ENCODE results near the gene CNTFR.

Gene CNTFR

GRCh38 chr9:34558364-34558763, 31.2 kb downstream of the CNTFR start:
- TF ChIP-seq EZH2phosphoT487 (IDR thresholded peaks at IDR 0.05; ENCODE audit: borderline replicate concordance, low read length) = no peak
- no peak for TF ChIP-seq CTCF (IDR thresholded peaks at IDR 0.05; ENCODE audit: low read depth, low read length, poor library complexity, severe bottlenecking)
- Histone ChIP-seq H3K9me2 (replicated peaks; ENCODE audit: control insufficient read depth, low read length) (no peaks in the 10 kb centered on the region), H3K4me1 (ENCODE audit: control insufficient read depth, low read length) (no peaks in the 10 kb centered on the region), H3K9me3 (ENCODE audit: control insufficient read depth, insufficient read depth, low read length) (peaks cover 5% of the 10 kb centered on the region; the same call in 1 of the 2 replicates), H3K27ac (ENCODE audit: low read depth, low read length) (no peak overlapping the region), H3K36me3 (ENCODE audit: control insufficient read depth, low read length) (no peaks in the 10 kb centered on the region), H3F3A (ENCODE audit: control insufficient read depth, insufficient read depth) (no peaks in the 10 kb centered on the region), H3K4me2 (ENCODE audit: low read length) (no peak overlapping the region), H3K4me3 (ENCODE audit: low read length) (no peak overlapping the region), H3K79me2 (ENCODE audit: control insufficient read depth, low read length) (no peaks in the 10 kb centered on the region), H3K27me3 (ENCODE audit: control insufficient read depth, low read length) (no peaks in the 10 kb centered on the region), H4K20me1 (ENCODE audit: control insufficient read depth, insufficient read depth, low read depth, low read length) (no peaks in the 10 kb centered on the region)

- no peak overlapping the region for H3K27ac ChIP-seq (ENCODE audit: low read depth, low read length)
- no peaks in the 10 kb centered on the region for H3K79me2 ChIP-seq (ENCODE audit: control insufficient read depth, low read length)
- H3K9me3 ChIP-seq (ENCODE audit: control insufficient read depth, insufficient read depth, low read length) = peaks cover 5% of the 10 kb centered on the region; the same call in 1 of the 2 replicates
- no peak overlapping the region for H3K4me3 ChIP-seq (ENCODE audit: low read length)
- H3K4me1 ChIP-seq (ENCODE audit: control insufficient read depth, low read length) = no peaks in the 10 kb centered on the region
- no peaks in the 10 kb centered on the region for H3F3A ChIP-seq (ENCODE audit: control insufficient read depth, insufficient read depth)
- no peak overlapping the region for H3K4me2 ChIP-seq (ENCODE audit: low read length)
- no peaks in the 10 kb centered on the region for H3K9me2 ChIP-seq (replicated peaks; ENCODE audit: control insufficient read depth, low read length)
- H4K20me1 ChIP-seq (ENCODE audit: control insufficient read depth, insufficient read depth, low read depth, low read length) = no peaks in the 10 kb centered on the region
- no peaks in the 10 kb centered on the region for H3K27me3 ChIP-seq (ENCODE audit: control insufficient read depth, low read length)
- TF ChIP-seq CTCF (IDR thresholded peaks at IDR 0.05; ENCODE audit: low read depth, low read length, poor library complexity, severe bottlenecking) (no peak), EZH2phosphoT487 (IDR thresholded peaks at IDR 0.05; ENCODE audit: borderline replicate concordance, low read length) (no peak)
- no peaks in the 10 kb centered on the region for H3K36me3 ChIP-seq (ENCODE audit: control insufficient read depth, low read length)
Measured at GRCh38 chr9:34557426-34558321, 31.9 kb downstream of the CNTFR start.

GRCh38 chr9:34556949-34557348, 32.6 kb downstream of the CNTFR start:
- no peak overlapping the region for H3K27ac ChIP-seq (ENCODE audit: low read depth, low read length)
- no peaks in the 10 kb centered on the region for H3K27me3 ChIP-seq (ENCODE audit: control insufficient read depth, low read length)
- TF ChIP-seq EZH2phosphoT487 (IDR thresholded peaks at IDR 0.05; ENCODE audit: borderline replicate concordance, low read length) (no peak), CTCF (IDR thresholded peaks at IDR 0.05; ENCODE audit: low read depth, low read length, poor library complexity, severe bottlenecking) (no peak)
- no peak overlapping the region for H3K4me3 ChIP-seq (ENCODE audit: low read length)
- H3F3A ChIP-seq (ENCODE audit: control insufficient read depth, insufficient read depth) = no peaks in the 10 kb centered on the region
- H3K79me2 ChIP-seq (ENCODE audit: control insufficient read depth, low read length) = no peaks in the 10 kb centered on the region
- no peaks in the 10 kb centered on the region for H3K9me2 ChIP-seq (replicated peaks; ENCODE audit: control insufficient read depth, low read length)
- H3K9me3 ChIP-seq (ENCODE audit: control insufficient read depth, insufficient read depth, low read length) = peaks cover 2% of the 10 kb centered on the region; the same call in 1 of the 2 replicates
- H3K4me2 ChIP-seq (ENCODE audit: low read length) = no peak overlapping the region
- no peaks in the 10 kb centered on the region for H4K20me1 ChIP-seq (ENCODE audit: control insufficient read depth, insufficient read depth, low read depth, low read length)
- H3K4me1 ChIP-seq (ENCODE audit: control insufficient read depth, low read length) = no peaks in the 10 kb centered on the region
- H3K36me3 ChIP-seq (ENCODE audit: control insufficient read depth, low read length) = no peaks in the 10 kb centered on the region
